HG02678 (cell line): ENCODE measurements around the gene SCYL1.
A peak's percentile ranks its signal among the peaks of the same experiment; 100 is the strongest.

Source experiments
- ATAC-seq: cut with Tn5 transposase; IDR thresholded peaks from one replicate; pipeline ENCODE4 v1.9.1; 2021; ENCODE audit warnings: mild to moderate bottlenecking, moderate library complexity; ENCODE audit not compliant: unreplicated experiment

The SCYL1 gene

GRCh38 chr11:65532388-65533064 lies 7.6 kb downstream of the SCYL1 start:
- no peak for ATAC-seq

GRCh38 chr11:65535102-65535501 lies 10.2 kb downstream of the SCYL1 start:
- ATAC-seq = no peak

- no peak for ATAC-seq
Measured at GRCh38 chr11:65536412-65537295, 11.8 kb downstream of the SCYL1 start.

GRCh38 chr11:65537296-65537597 lies 12.4 kb downstream of the SCYL1 start:
- no peak for ATAC-seq

- no peak for ATAC-seq
Measured at GRCh38 chr11:65537620-65538231, 12.8 kb downstream of the SCYL1 start.

- ATAC-seq = no peak
Measured at GRCh38 chr11:65538232-65538914, 13.5 kb downstream of the SCYL1 start.

GRCh38 chr11:65538915-65539743 lies 14.2 kb downstream of the SCYL1 start:
- ATAC-seq = no peak

- peak; percentile 63 for ATAC-seq
Measured at GRCh38 chr11:65539744-65540289, 14.9 kb downstream of the SCYL1 start.

- peak; percentile 67 for ATAC-seq
Measured at GRCh38 chr11:65540290-65541092, 15.6 kb downstream of the SCYL1 start.

- ATAC-seq = no peak
Measured at GRCh38 chr11:65541093-65541982, 16.5 kb downstream of the SCYL1 start.

- no peak for ATAC-seq
Measured at GRCh38 chr11:65542738-65543390, 18.0 kb downstream of the SCYL1 start.

- no peak for ATAC-seq
Measured at GRCh38 chr11:65545853-65546216, 21.0 kb downstream of the SCYL1 start.

GRCh38 chr11:65546217-65546958 lies 21.5 kb downstream of the SCYL1 start:
- ATAC-seq = peak; percentile 73

- ATAC-seq = no peak
Measured at GRCh38 chr11:65547446-65548125, 22.7 kb downstream of the SCYL1 start.

GRCh38 chr11:65548395-65548794 lies 23.5 kb downstream of the SCYL1 start:
- ATAC-seq = no peak

- no peak for ATAC-seq
Measured at GRCh38 chr11:65549096-65549495, 24.2 kb downstream of the SCYL1 start.
